ENCODE data around the gene UBE2D2. TPM values are rescaled to one million over a fixed set of nuclear protein-coding genes. Genes with fewer than 3 reads are reported as not detected.

UBE2D2 gene
- total and polyA plus RNA-seq, 2 of the 13 experiments (the other 11 are each of a cell fraction or from before 2014, with no cell fraction given): 79.1 to 109 TPM

DNA sequence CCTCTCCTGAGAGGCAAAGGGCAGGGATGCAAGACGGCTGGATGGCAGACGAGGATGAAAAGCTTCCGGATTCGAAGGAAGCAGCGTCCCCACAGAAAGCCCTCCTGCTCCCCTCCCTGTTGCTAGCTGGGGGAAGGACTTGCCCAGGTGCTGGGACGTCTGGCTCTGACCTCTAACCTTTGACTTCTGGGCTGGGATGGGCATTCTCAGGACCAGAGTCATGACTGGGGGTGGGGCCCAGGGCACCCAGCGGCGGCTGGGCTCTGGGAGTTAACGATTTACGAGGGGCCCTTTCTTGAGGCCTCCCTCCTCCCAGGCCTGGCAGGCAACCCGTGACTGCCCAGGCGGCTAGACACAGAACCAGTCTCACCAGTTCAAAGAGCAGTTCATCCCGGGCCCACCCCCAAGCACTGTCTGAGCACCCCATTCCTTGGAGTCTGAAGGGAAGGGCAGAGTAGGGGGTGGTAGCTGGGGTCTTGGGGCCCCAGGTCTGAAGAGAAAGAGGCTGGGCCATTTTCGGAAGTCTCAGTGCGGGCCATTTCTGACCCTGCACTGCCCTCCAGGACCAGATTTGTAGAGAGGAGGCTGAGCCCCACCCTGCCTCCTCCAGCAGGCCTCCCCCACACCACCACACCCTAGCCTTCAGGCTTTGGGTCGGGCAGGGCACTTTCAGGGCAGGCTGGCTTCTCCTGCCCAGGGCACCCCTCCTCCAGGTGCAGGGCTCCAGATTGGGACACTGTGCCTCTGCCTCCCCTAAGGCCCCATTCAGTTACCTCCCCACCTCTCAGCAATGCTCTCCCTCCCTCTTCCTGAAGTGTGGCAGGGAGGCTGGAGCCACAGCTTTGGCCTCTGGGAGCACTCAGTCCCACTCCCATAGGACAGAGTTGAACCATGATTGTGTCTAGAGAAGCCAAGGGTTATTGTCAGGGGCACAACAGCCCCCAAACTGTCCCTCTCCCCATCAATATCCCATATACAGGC is 82.0 kb downstream of the UBE2D2 start (continued):
- TF ChIP-seq, protein P1, sequence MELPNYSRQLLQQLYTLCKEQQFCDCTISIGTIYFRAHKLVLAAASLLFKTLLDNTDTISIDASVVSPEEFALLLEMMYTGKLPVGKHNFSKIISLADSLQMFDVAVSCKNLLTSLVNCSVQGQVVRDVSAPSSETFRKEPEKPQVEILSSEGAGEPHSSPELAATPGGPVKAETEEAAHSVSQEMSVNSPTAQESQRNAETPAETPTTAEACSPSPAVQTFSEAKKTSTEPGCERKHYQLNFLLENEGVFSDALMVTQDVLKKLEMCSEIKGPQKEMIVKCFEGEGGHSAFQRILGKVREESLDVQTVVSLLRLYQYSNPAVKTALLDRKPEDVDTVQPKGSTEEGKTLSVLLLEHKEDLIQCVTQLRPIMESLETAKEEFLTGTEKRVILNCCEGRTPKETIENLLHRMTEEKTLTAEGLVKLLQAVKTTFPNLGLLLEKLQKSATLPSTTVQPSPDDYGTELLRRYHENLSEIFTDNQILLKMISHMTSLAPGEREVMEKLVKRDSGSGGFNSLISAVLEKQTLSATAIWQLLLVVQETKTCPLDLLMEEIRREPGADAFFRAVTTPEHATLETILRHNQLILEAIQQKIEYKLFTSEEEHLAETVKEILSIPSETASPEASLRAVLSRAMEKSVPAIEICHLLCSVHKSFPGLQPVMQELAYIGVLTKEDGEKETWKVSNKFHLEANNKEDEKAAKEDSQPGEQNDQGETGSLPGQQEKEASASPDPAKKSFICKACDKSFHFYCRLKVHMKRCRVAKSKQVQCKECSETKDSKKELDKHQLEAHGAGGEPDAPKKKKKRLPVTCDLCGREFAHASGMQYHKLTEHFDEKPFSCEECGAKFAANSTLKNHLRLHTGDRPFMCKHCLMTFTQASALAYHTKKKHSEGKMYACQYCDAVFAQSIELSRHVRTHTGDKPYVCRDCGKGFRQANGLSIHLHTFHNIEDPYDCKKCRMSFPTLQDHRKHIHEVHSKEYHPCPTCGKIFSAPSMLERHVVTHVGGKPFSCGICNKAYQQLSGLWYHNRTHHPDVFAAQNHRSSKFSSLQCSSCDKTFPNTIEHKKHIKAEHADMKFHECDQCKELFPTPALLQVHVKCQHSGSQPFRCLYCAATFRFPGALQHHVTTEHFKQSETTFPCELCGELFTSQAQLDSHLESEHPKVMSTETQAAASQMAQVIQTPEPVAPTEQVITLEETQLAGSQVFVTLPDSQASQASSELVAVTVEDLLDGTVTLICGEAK (IDR thresholded peaks at IDR 0.05): no peak
- TF ChIP-seq, protein P1 (CRISPR knock-in tag; IDR thresholded peaks at IDR 0.05): peak; percentile 40; the same call in 1 of the 2 replicates
- no peak for TF ChIP-seq NFIB (CRISPR knock-in tag; IDR thresholded peaks at IDR 0.05; ENCODE audit: borderline replicate concordance)
- peak; percentile 79 for TF ChIP-seq RARA (CRISPR knock-in tag; IDR thresholded peaks at IDR 0.05)
- TF ChIP-seq ZBTB38 (CRISPR knock-in tag; IDR thresholded peaks at IDR 0.05): peak; percentile 14; the same call in 1 of the 2 replicates
- TF ChIP-seq MTF2 (CRISPR knock-in tag; IDR thresholded peaks at IDR 0.05; ENCODE audit: borderline replicate concordance): no peak
- TF ChIP-seq GTF3A (CRISPR knock-in tag; conservative IDR thresholded peaks at IDR 0.05): 0 out of 2 replicates have a peak, but pooled peaks have one; percentile 37
- TF ChIP-seq U2AF2 (IDR thresholded peaks at IDR 0.05; ENCODE audit: low read depth, low read length): 0 out of 2 replicates have a peak, but pooled peaks have one; percentile 66
- TF ChIP-seq ZNF343 (CRISPR knock-in tag; IDR thresholded peaks at IDR 0.05): 0 out of 2 replicates have a peak, but pooled peaks have one; percentile 31
- no peak; the same call in 1 of the 2 replicates for TF ChIP-seq FOXO1 (CRISPR knock-in tag; IDR thresholded peaks at IDR 0.05)
- TF ChIP-seq, protein P2, sequence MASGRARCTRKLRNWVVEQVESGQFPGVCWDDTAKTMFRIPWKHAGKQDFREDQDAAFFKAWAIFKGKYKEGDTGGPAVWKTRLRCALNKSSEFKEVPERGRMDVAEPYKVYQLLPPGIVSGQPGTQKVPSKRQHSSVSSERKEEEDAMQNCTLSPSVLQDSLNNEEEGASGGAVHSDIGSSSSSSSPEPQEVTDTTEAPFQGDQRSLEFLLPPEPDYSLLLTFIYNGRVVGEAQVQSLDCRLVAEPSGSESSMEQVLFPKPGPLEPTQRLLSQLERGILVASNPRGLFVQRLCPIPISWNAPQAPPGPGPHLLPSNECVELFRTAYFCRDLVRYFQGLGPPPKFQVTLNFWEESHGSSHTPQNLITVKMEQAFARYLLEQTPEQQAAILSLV (CRISPR knock-in tag; IDR thresholded peaks at IDR 0.05; ENCODE audit: borderline replicate concordance): peak; percentile 61; the same call in 1 of the 2 replicates
- 0 out of 2 replicates have a peak, but pooled peaks have one; percentile 63 for TF ChIP-seq ZNF292 (CRISPR knock-in tag; IDR thresholded peaks at IDR 0.05; ENCODE audit: borderline replicate concordance, low read depth)
- TF ChIP-seq, protein P3, sequence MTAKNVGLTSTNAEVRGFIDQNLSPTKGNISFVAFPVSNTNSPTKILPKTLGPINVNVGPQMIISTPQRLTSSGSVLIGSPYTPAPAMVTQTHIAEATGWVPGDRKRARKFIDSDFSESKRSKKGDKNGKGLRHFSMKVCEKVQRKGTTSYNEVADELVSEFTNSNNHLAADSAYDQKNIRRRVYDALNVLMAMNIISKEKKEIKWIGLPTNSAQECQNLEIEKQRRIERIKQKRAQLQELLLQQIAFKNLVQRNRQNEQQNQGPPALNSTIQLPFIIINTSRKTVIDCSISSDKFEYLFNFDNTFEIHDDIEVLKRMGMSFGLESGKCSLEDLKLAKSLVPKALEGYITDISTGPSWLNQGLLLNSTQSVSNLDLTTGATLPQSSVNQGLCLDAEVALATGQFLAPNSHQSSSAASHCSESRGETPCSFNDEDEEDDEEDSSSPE (CRISPR knock-in tag; IDR thresholded peaks at IDR 0.05): 0 out of 2 replicates have a peak, but pooled peaks have one; percentile 17
- peak; percentile 56; the same call in 1 of the 2 replicates for TF ChIP-seq ZNF230 (CRISPR knock-in tag; IDR thresholded peaks at IDR 0.05)
- TF ChIP-seq IRX3 (CRISPR knock-in tag; IDR thresholded peaks at IDR 0.05; ENCODE audit: borderline replicate concordance, low read depth): 0 out of 2 replicates have a peak, but pooled peaks have one; percentile 55
- TF ChIP-seq SALL1 (CRISPR knock-in tag; IDR thresholded peaks at IDR 0.05): peak; percentile 74; the same call in 1 of the 2 replicates
- no peak for TF ChIP-seq YEATS2 (CRISPR knock-in tag; IDR thresholded peaks at IDR 0.05; ENCODE audit: borderline replicate concordance)
